Heart left ventricle (tissue), 16 donors: ENCODE measurements around the gene DNPEP. TPM values are rescaled to one million over a fixed set of nuclear protein-coding genes. Genes with fewer than 3 reads are reported as not detected.

Experiments
- ATAC-seq, 4 donors: fragments of 200-7000 bp; cut with Tn5 transposase; one replicate each; pipeline ENCODE4 v1.9.1; 2020 to 2022; ENCODE audit warnings: moderate library complexity in 4 of 4, mild to moderate bottlenecking in 3 of 4, moderate number of reproducible peaks in 1 of 4
- DNase-seq, 5 donors: peaks; one replicate each; pipeline ENCODE4 v3.0.0-alpha.2; 2020
- H3K27ac ChIP-seq, 12 donors: fragments of 200-600 bp; sonication (generic) in 4 of 12; one replicate each; pipeline versions ENCODE4 v1.5.0 to v1.8.0; 2016 to 2022; ENCODE audit warnings: mild to moderate bottlenecking in 2 of 12
- H3K27me3 ChIP-seq, 9 donors: fragments of 200-600 bp; sonication (generic) in 2 of 9; one replicate each; pipeline versions ENCODE4 v1.5.1 to v1.8.0; 2016 to 2022; ENCODE audit warnings: mild to moderate bottlenecking in 3 of 9
- H3K36me3 ChIP-seq, 9 donors: fragments of 200-600 bp; sonication (generic) in 2 of 9; one replicate each; pipeline versions ENCODE4 v1.5.0 to v1.8.0; 2018 to 2022; ENCODE audit warnings: mild to moderate bottlenecking in 2 of 9
- H3K4me1 ChIP-seq, 12 donors: fragments of 200-600 bp; sonication (generic) in 4 of 12; one replicate each; pipeline versions ENCODE4 v1.5.0 to v1.8.0; 2016 to 2022; ENCODE audit warnings: mild to moderate bottlenecking in 3 of 12
- H3K4me3 ChIP-seq, 12 donors: fragments of 200-600 bp; sonication (generic) in 4 of 12; one replicate each; pipeline versions ENCODE4 v1.5.0 to v1.8.0; 2017 to 2022; ENCODE audit warnings: mild to moderate bottlenecking in 9 of 12, moderate library complexity in 4 of 12
- H3K9me3 ChIP-seq, 12 donors: fragments of 200-600 bp; sonication (generic) in 4 of 12; one replicate each; pipeline versions ENCODE4 v1.5.0 to v1.8.0; 2016 to 2022; ENCODE audit warnings: mild to moderate bottlenecking in 1 of 12
- CTCF ChIP-seq, 12 donors: fragments of 200-600 bp; sonication (generic) in 4 of 12; IDR thresholded peaks; one replicate each; pipeline versions ENCODE4 v1.5.0 to v1.8.0; 2018 to 2022; ENCODE audit warnings: antibody characterized with exemption in 12 of 12, mild to moderate bottlenecking in 5 of 12
- POLR2A ChIP-seq, 2 donors: fragments of 450-650 bp; IDR thresholded peaks; one replicate each; pipeline ENCODE4 v1.6.1; 2017; ENCODE audit warnings: antibody characterized with exemption in 2 of 2, mild to moderate bottlenecking in 2 of 2, moderate library complexity in 2 of 2
- WGBS, 4 donors: extraction: QIAGEN DNeasy Blood & Tissue Kit in 2 of 4; methylation state at CpG; one replicate each; pipeline versions ENCODE4 v1.1.5 to v1.1.7; 2013 to 2018; 5-methylcytosine and 5-hydroxymethylcytosine counted together
- intact Hi-C, 10 donors: fragments of 100-400 bp; cut with DNase I; formaldehyde crosslinking; loops; one replicate each; pipeline versions ENCODE4 v1.11.1 to v1.14.2; 2022
- polyA plus RNA-seq, 2 donors: library from polyadenylated mRNA; stranded (reverse); fragments of 200-250 nt; gene quantifications; one replicate each; pipeline ENCODE4 v1.2.3, GENCODE V29; 2013
- total RNA-seq, 9 donors: library from RNA; depleted of rRNA in 2 of 9; stranded (reverse); fragments of >200 nt in 2 of 9; fragmentation: NEBNext Ultra II Directional in 3 of 9; extraction: Animal tissue kit (Norgen Biotek cat#: 25700) in 3 of 9; gene quantifications; one replicate each; pipeline versions ENCODE4 v1.1.0 to v1.2.4, GENCODE V29; 2016 to 2023
- donor health status: ischemic (EF 13 %, LVEDD 7.1; RV severe dilation, severe dysfunction).
- donor health status: healthy with polysubstance abuse.
- donor health status: DM: no; HTN: yes; CAD: no.
- donor health status: DM: no; HTN: no; CAD: no.
- donor health status: ischemic (EF 25% LVEDD 6.9; RV normal size, moderate dysfunction).
- donor health status: ischemic (EF 25% LVEDD 5.7; RV mildly dilated, moderate dysfunction).
- donor health status: healthy.
- donor health status: DM: yes; HTN: yes; CAD: no.
- donor health status: ischemic (EF 35%, LVEDD 5.7; RV mildly dilated, moderate dysfunction).
- donor health status: nonischemic (EF 11% LVEDD 7.7; RV severe dilation, severe dysfunction).
- donor health status: DM: yes; HTN: yes; CAD: no.
- donor health status: PGD.
- donor health status: ischemic (EF 29% LVEDD 5.4; RV normal size, mild dysfunction).
- donor health status: nonischemic (EF 23%, LVEDD 6.1; RV moderate dilation, normal function).

The DNPEP gene
- total and polyA plus RNA-seq, 11 donors = 61.3 to 101 (median 71.8) TPM

- Histone ChIP-seq H3K36me3 (peaks cover 0 to 43% (median 32%) of the 10 kb centered on the region in 9 donors), H3K4me1 (peaks cover 0 to 39% (median 10%) of the 10 kb centered on the region in 12 donors), H3K27me3 (peaks cover 0 to 21% (median 15%) of the 10 kb centered on the region in 9 donors), H3K9me3 (no peaks in the 10 kb centered on the region), H3K4me3 (peak overlapping the region; percentile 49 to 80 (median 63)), H3K27ac (peak overlapping the region; percentile 88 to 99 (median 96))
- intact Hi-C loops = loop anchor here in 2 of 10 donors (2.0 to 10.0 kb wide), 2 partner anchors 15 to 215 kb away; no protein-coding TSS in a partner anchor
- TF ChIP-seq CTCF (IDR thresholded peaks at IDR 0.05) (no peak), POLR2A (IDR thresholded peaks at IDR 0.05) (peak; percentile 29 to 51)
- 35 to 56% (median 50%) methylated on average over 8 to 9 of the region's 9 CpGs for WGBS, 4 donors
- DNase-seq (peak in 4 of 5 donors; percentile 78 to 82 (median 80)), ATAC-seq (peak; percentile 40 to 72 (median 63))
These were observed 31.9 kb upstream of the DNPEP start for GRCh38 chr2:219419331-219420197.

- ATAC-seq = no peak
- DNase-seq = no peak
- peaks cover 0 to 37% (median 27%) of the 10 kb centered on the region in 9 donors for H3K36me3 ChIP-seq
- intact Hi-C loops = no loop called here
- H3K9me3 ChIP-seq = no peaks in the 10 kb centered on the region
- peaks cover 0 to 21% (median 15%) of the 10 kb centered on the region in 9 donors for H3K27me3 ChIP-seq
- peaks cover 0 to 38% (median 10%) of the 10 kb centered on the region in 12 donors for H3K4me1 ChIP-seq
- TF ChIP-seq CTCF (IDR thresholded peaks at IDR 0.05) (no peak), POLR2A (IDR thresholded peaks at IDR 0.05) (no peak)
- H3K4me3 ChIP-seq = peak overlapping the region; percentile 49 to 80 (median 63)
- WGBS, 4 donors = 21 to 39% (median 32%) methylated on average over 10 to 12 of the region's 12 CpGs
- peak overlapping the region; percentile 88 to 99 (median 96) for H3K27ac ChIP-seq
These were observed 31.3 kb upstream of the DNPEP start for GRCh38 chr2:219419012-219419324.

- Histone ChIP-seq H3K9me3 (no peaks in the 10 kb centered on the region), H3K27ac (peak within 1 kb of the TSS; percentile 88 to 99 (median 96)), H3K36me3 (peaks cover 0 to 31% (median 23%) of the 10 kb centered on the region in 9 donors), H3K4me3 (peak within 1 kb of the TSS; percentile 49 to 80 (median 63)), H3K4me1 (peaks cover 0 to 38% (median 10%) of the 10 kb centered on the region in 12 donors), H3K27me3 (peaks cover 0 to 21% (median 15%) of the 10 kb centered on the region in 9 donors)
- TF ChIP-seq CTCF (IDR thresholded peaks at IDR 0.05) (no peak), POLR2A (IDR thresholded peaks at IDR 0.05) (peak; percentile 25 to 84)
- 5 to 11% (median 5%) methylated on average over 39 to 98 of the region's 98 CpGs for WGBS, 4 donors
- peak; percentile 81 to 91 (median 84) for DNase-seq
- intact Hi-C loops = no loop called here
- peak; percentile 43 to 65 (median 60) for ATAC-seq
These were observed 30.7 kb upstream of the DNPEP start, which contains the start of gene DES for GRCh38 chr2:219418155-219419011. Gene DES, plus strand, starts transcription at chr2:219418377. Its CDS starts 86 bp downstream, at chr2:219418463.
